WTC11 (cell line): ENCODE measurements around the gene SKP1. TPM values are rescaled to one million over a fixed set of nuclear protein-coding genes. Genes with fewer than 3 reads are reported as not detected.

ENCODE experiments used
- ATAC-seq: fragments of 200-7000 bp; cut with Tn5 transposase; 2 replicates; pipeline ENCODE4 v1.10.0; 2021; ENCODE audit warnings: mild to moderate bottlenecking, moderate library complexity
- CTCF ChIA-PET: fragments of 300-600 bp; sonication (Branson Sonifier 250); formaldehyde crosslinking; loops from one replicate; lab custom pipeline; 2021; ENCODE audit warnings: antibody characterized with exemption; lab: Charles Lee
- POLR2A ChIA-PET: fragments of 350-600 bp; sonication (Branson Sonifier 250); formaldehyde crosslinking; loops from one replicate; lab custom pipeline; 2021; ENCODE audit warnings: antibody characterized with exemption; lab: Charles Lee
- DNase-seq: peaks from one replicate; pipeline ENCODE4 v3.0.0; 2021; ENCODE audit warnings: low spot score
- H3K27ac Mint-ChIP-seq: 2 replicates; pipeline ENCODE4 v1.8.0; 2021; ENCODE audit warnings: mixed read lengths
- H3K27me3 Mint-ChIP-seq: 2 replicates; pipeline ENCODE4 v1.8.0; 2021; ENCODE audit warnings: low read depth, mild to moderate bottlenecking, moderate library complexity, mixed read lengths
- H3K36me3 Mint-ChIP-seq: 2 replicates; pipeline ENCODE4 v1.8.0; 2021; ENCODE audit warnings: mixed read lengths
- H3K4me1 Mint-ChIP-seq: 2 replicates; pipeline ENCODE4 v1.8.0; 2022; ENCODE audit warnings: mixed read lengths
- H3K4me3 Mint-ChIP-seq: 2 replicates; pipeline ENCODE4 v1.8.0; 2021; ENCODE audit warnings: mild to moderate bottlenecking, moderate library complexity, mixed read lengths
- H3K9me3 Mint-ChIP-seq: 2 replicates; pipeline ENCODE4 v1.8.0; 2021; ENCODE audit warnings: mixed read lengths
- CBFB ChIP-seq: sonication (generic); formaldehyde crosslinking; IDR thresholded peaks from 2 replicates; pipeline ENCODE4 v1.8.1; 2022; ENCODE audit warnings: mild to moderate bottlenecking, low read depth, missing genetic modification reagents
- FOXK1 ChIP-seq: sonication (generic); formaldehyde crosslinking; IDR thresholded peaks from 2 replicates; pipeline ENCODE4 v1.8.0; 2022; ENCODE audit warnings: mild to moderate bottlenecking, moderate library complexity, missing genetic modification reagents
- HMGA2 ChIP-seq: fragments of 250-450 bp; sonication (Bioruptor Pico); IDR thresholded peaks from 2 replicates; pipeline ENCODE4 v1.4.0; 2021; ENCODE audit warnings: mild to moderate bottlenecking, moderate library complexity
- MXD4 ChIP-seq: fragments of 250-450 bp; sonication (Bioruptor Pico); IDR thresholded peaks from 2 replicates; pipeline ENCODE4 v1.8.0; 2021; ENCODE audit warnings: mild to moderate bottlenecking, moderate library complexity, borderline replicate concordance
- PRRX2 ChIP-seq: fragments of 250-450 bp; sonication (Bioruptor Pico); IDR thresholded peaks from 2 replicates; pipeline ENCODE4 v1.8.0; 2021; ENCODE audit warnings: mild to moderate bottlenecking
- TEAD1 ChIP-seq: sonication (generic); formaldehyde crosslinking; IDR thresholded peaks from 2 replicates; pipeline ENCODE4 v1.8.0; 2022; ENCODE audit warnings: mild to moderate bottlenecking, missing genetic modification reagents
- TEAD4 ChIP-seq: sonication (generic); formaldehyde crosslinking; IDR thresholded peaks from 2 replicates; pipeline ENCODE4 v1.8.0; 2022; ENCODE audit warnings: mild to moderate bottlenecking, missing genetic modification reagents
- ZNF121 ChIP-seq: sonication (generic); formaldehyde crosslinking; IDR thresholded peaks from 2 replicates; pipeline ENCODE4 v1.8.0; 2023; ENCODE audit warnings: missing genetic modification reagents
- ZNF263 ChIP-seq: sonication (generic); formaldehyde crosslinking; IDR thresholded peaks from 2 replicates; pipeline ENCODE4 v1.8.1; 2022; ENCODE audit warnings: low read depth, mild to moderate bottlenecking, moderate library complexity, missing genetic modification reagents
- total RNA-seq: library from RNA; stranded (reverse); gene quantifications from 3 replicates; pipeline ENCODE4 v1.2.3, GENCODE V29; 2021
- TF ChIP-seq, protein P1 (sequence below): fragments of 200-600 bp; IDR thresholded peaks from 2 replicates; pipeline ENCODE4 v1.8.0; 2022; ENCODE audit warnings: antibody characterized with exemption
- TF ChIP-seq, protein P2 (sequence below): sonication (generic); formaldehyde crosslinking; IDR thresholded peaks from 2 replicates; pipeline ENCODE4 v1.8.0; 2022; ENCODE audit warnings: mild to moderate bottlenecking, missing genetic modification reagents
- TF ChIP-seq, protein P3 (sequence below): sonication (generic); formaldehyde crosslinking; IDR thresholded peaks from 2 replicates; pipeline ENCODE4 v1.8.0; 2022; ENCODE audit warnings: missing genetic modification reagents
- TF ChIP-seq, protein P4 (sequence below): sonication (generic); formaldehyde crosslinking; IDR thresholded peaks from 2 replicates; pipeline ENCODE4 v1.8.1; 2022; ENCODE audit warnings: missing genetic modification reagents, borderline replicate concordance
- TF ChIP-seq, protein P5 (sequence below): sonication (generic); formaldehyde crosslinking; IDR thresholded peaks from 2 replicates; pipeline ENCODE4 v1.8.1; 2023; ENCODE audit warnings: mild to moderate bottlenecking, missing genetic modification reagents, moderate library complexity
- TF ChIP-seq, protein P6 (sequence below): sonication (generic); formaldehyde crosslinking; conservative IDR thresholded peaks from 2 replicates; pipeline ENCODE4 v1.8.1; 2022; ENCODE audit warnings: mild to moderate bottlenecking, missing genetic modification reagents
- TF ChIP-seq, protein P7 (sequence below): fragments of 250-450 bp; sonication (Bioruptor Pico); IDR thresholded peaks from 2 replicates; pipeline ENCODE4 v1.9.0; 2021; ENCODE audit warnings: mild to moderate bottlenecking
- TF ChIP-seq, protein P8 (sequence below): sonication (generic); formaldehyde crosslinking; conservative IDR thresholded peaks from 2 replicates; pipeline ENCODE4 v1.8.1; 2023; ENCODE audit warnings: mild to moderate bottlenecking, low read depth, missing genetic modification reagents, moderate library complexity

Gene SKP1
- total RNA-seq, 1 experiment from 2014 or later: 285 TPM

DNA sequence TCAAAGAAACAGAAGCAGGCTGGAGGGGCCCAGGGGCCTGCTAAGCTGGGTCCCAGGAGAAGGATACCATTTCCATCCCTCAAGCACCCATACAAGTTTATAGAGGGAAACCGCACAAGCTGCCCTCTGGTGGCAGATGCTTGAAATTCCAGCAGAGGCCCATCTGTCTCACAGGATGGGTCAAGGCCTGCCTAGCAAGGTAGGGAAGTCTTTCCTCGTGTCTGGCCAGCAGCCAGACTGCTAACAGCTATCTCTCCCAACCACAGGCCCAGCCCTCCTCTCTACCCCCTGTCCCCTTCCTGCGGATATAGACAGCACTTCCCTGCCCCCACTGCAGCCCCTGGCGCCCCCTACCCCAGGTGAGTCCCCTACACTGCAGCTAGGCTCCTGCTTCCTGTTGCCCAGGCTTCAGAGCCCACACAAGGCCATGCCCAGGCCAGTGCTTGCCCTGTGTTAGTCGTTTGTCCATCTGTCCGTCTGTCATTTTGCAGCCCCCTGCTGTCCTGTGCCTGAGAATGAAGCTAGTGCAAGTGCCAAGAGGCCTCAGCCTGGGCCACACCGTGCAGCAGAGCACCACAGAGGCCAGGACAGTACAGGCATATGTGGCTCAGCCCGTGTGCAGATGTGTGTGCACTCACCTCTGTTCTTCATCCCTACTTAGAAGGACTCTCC lies 36.1 kb downstream of the SKP1 start:
- Mint-ChIP-seq H3K27me3 (no peaks in the 10 kb centered on the region), H3K36me3 (peaks cover 9% of the 10 kb centered on the region), H3K4me3 (no peak overlapping the region), H3K4me1 (peaks cover 14% of the 10 kb centered on the region), H3K9me3 (no peaks in the 10 kb centered on the region), H3K27ac (peak overlapping the region; percentile 86; the same call in 1 of the 2 replicates)
- peak; percentile 83 for ATAC-seq
- ChIA-PET POLR2A (interaction anchor here (0.5 to 1.5 kb wide), 4 partner anchors 10 to 597 kb away, joined by 3 to 5 read pairs (median 4); partner anchors contain the start of gene TCF7), CTCF (interaction anchor here (0.6 to 12.5 kb wide), 43 partner anchors 9 to 764 kb away, joined by 3 to 202 read pairs (median 5); partner anchors contain the start of genes SKP1, TCF7 and VDAC1)
- TF ChIP-seq, protein P1, sequence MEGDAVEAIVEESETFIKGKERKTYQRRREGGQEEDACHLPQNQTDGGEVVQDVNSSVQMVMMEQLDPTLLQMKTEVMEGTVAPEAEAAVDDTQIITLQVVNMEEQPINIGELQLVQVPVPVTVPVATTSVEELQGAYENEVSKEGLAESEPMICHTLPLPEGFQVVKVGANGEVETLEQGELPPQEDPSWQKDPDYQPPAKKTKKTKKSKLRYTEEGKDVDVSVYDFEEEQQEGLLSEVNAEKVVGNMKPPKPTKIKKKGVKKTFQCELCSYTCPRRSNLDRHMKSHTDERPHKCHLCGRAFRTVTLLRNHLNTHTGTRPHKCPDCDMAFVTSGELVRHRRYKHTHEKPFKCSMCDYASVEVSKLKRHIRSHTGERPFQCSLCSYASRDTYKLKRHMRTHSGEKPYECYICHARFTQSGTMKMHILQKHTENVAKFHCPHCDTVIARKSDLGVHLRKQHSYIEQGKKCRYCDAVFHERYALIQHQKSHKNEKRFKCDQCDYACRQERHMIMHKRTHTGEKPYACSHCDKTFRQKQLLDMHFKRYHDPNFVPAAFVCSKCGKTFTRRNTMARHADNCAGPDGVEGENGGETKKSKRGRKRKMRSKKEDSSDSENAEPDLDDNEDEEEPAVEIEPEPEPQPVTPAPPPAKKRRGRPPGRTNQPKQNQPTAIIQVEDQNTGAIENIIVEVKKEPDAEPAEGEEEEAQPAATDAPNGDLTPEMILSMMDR: peak; percentile 72
- 0 out of 2 replicates have a peak, but pooled peaks have one; percentile 54 for TF ChIP-seq TEAD4 (CRISPR knock-in tag)
- TF ChIP-seq CBFB: no peak
- peak; percentile 76; the same call in 1 of the 2 replicates for TF ChIP-seq TEAD1 (CRISPR knock-in tag)
- peak; percentile 66; the same call in 1 of the 2 replicates for TF ChIP-seq ZNF121 (CRISPR knock-in tag)
- TF ChIP-seq, protein P2, sequence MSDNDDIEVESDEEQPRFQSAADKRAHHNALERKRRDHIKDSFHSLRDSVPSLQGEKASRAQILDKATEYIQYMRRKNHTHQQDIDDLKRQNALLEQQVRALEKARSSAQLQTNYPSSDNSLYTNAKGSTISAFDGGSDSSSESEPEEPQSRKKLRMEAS (CRISPR knock-in tag): no peak
- DNase-seq: peak; percentile 80

DNA sequence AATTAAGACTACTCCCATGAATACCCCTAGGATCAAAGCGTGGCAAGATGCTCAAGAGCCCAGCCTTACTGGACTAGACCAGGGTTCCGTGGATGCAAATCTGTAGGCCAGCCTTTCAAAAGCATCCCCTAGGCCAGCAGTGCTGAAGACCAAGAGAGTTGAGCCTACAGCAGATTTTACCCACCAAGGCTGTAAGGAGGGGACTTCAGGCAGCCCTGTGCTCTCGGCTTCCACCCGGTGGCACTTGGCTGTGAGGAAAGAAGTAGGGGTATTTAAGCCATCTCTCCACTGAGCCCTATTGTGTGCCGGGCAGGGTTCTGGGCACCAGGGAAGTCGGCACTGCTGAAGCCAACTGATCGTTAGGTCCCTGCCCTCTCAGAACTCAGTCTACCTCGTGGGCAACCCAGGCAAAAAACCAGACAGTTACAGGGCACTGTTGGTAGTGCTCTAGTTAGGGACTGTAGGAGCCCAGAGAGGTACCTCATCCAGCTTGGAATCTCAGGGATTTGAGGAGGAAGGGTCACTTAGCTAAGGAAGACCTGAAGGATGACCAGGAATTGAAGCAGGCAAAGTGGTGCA lies 36.8 kb downstream of the SKP1 start:
- DNase-seq (no peak), ATAC-seq (no peak)
- ChIA-PET POLR2A (interaction anchor here (1.0 to 1.5 kb wide), 3 partner anchors 10 to 100 kb away, joined by 3 to 5 read pairs (median 4); partner anchors contain the start of gene TCF7), CTCF (interaction anchor here (0.6 to 12.5 kb wide), 40 partner anchors 8 to 764 kb away, joined by 3 to 202 read pairs (median 5); partner anchors contain the start of genes SKP1, TCF7 and VDAC1)
- Mint-ChIP-seq H3K36me3 (peaks cover 13% of the 10 kb centered on the region), H3K4me1 (peaks cover 14% of the 10 kb centered on the region), H3K9me3 (no peaks in the 10 kb centered on the region), H3K27ac (no peak overlapping the region), H3K4me3 (no peak overlapping the region), H3K27me3 (no peaks in the 10 kb centered on the region)
- TF ChIP-seq, protein P3, sequence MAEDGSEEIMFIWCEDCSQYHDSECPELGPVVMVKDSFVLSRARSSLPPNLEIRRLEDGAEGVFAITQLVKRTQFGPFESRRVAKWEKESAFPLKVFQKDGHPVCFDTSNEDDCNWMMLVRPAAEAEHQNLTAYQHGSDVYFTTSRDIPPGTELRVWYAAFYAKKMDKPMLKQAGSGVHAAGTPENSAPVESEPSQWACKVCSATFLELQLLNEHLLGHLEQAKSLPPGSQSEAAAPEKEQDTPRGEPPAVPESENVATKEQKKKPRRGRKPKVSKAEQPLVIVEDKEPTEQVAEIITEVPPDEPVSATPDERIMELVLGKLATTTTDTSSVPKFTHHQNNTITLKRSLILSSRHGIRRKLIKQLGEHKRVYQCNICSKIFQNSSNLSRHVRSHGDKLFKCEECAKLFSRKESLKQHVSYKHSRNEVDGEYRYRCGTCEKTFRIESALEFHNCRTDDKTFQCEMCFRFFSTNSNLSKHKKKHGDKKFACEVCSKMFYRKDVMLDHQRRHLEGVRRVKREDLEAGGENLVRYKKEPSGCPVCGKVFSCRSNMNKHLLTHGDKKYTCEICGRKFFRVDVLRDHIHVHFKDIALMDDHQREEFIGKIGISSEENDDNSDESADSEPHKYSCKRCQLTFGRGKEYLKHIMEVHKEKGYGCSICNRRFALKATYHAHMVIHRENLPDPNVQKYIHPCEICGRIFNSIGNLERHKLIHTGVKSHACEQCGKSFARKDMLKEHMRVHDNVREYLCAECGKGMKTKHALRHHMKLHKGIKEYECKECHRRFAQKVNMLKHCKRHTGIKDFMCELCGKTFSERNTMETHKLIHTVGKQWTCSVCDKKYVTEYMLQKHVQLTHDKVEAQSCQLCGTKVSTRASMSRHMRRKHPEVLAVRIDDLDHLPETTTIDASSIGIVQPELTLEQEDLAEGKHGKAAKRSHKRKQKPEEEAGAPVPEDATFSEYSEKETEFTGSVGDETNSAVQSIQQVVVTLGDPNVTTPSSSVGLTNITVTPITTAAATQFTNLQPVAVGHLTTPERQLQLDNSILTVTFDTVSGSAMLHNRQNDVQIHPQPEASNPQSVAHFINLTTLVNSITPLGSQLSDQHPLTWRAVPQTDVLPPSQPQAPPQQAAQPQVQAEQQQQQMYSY: no peak
- TF ChIP-seq, protein P4, sequence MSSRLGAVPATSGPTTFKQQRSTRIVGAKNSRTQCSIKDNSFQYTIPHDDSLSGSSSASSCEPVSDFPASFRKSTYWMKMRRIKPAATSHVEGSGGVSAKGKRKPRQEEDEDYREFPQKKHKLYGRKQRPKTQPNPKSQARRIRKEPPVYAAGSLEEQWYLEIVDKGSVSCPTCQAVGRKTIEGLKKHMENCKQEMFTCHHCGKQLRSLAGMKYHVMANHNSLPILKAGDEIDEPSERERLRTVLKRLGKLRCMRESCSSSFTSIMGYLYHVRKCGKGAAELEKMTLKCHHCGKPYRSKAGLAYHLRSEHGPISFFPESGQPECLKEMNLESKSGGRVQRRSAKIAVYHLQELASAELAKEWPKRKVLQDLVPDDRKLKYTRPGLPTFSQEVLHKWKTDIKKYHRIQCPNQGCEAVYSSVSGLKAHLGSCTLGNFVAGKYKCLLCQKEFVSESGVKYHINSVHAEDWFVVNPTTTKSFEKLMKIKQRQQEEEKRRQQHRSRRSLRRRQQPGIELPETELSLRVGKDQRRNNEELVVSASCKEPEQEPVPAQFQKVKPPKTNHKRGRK (CRISPR knock-in tag): no peak
- TF ChIP-seq, protein P1: no peak
- TF ChIP-seq, protein P5, sequence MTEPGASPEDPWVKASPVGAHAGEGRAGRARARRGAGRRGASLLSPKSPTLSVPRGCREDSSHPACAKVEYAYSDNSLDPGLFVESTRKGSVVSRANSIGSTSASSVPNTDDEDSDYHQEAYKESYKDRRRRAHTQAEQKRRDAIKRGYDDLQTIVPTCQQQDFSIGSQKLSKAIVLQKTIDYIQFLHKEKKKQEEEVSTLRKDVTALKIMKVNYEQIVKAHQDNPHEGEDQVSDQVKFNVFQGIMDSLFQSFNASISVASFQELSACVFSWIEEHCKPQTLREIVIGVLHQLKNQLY (CRISPR knock-in tag): no peak
- TF ChIP-seq PRRX2 (no peak), FOXK1 (no peak), HMGA2 (CRISPR knock-in tag) (no peak), ZNF263 (CRISPR knock-in tag) (no peak), MXD4 (no peak)
- TF ChIP-seq, protein P6, sequence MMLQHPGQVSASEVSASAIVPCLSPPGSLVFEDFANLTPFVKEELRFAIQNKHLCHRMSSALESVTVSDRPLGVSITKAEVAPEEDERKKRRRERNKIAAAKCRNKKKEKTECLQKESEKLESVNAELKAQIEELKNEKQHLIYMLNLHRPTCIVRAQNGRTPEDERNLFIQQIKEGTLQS: no peak
- TF ChIP-seq, protein P7, sequence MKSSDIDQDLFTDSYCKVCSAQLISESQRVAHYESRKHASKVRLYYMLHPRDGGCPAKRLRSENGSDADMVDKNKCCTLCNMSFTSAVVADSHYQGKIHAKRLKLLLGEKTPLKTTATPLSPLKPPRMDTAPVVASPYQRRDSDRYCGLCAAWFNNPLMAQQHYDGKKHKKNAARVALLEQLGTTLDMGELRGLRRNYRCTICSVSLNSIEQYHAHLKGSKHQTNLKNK (CRISPR knock-in tag): no peak
- TF ChIP-seq, protein P8, sequence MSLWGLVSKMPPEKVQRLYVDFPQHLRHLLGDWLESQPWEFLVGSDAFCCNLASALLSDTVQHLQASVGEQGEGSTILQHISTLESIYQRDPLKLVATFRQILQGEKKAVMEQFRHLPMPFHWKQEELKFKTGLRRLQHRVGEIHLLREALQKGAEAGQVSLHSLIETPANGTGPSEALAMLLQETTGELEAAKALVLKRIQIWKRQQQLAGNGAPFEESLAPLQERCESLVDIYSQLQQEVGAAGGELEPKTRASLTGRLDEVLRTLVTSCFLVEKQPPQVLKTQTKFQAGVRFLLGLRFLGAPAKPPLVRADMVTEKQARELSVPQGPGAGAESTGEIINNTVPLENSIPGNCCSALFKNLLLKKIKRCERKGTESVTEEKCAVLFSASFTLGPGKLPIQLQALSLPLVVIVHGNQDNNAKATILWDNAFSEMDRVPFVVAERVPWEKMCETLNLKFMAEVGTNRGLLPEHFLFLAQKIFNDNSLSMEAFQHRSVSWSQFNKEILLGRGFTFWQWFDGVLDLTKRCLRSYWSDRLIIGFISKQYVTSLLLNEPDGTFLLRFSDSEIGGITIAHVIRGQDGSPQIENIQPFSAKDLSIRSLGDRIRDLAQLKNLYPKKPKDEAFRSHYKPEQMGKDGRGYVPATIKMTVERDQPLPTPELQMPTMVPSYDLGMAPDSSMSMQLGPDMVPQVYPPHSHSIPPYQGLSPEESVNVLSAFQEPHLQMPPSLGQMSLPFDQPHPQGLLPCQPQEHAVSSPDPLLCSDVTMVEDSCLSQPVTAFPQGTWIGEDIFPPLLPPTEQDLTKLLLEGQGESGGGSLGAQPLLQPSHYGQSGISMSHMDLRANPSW (CRISPR knock-in tag): no peak
